ENCODE measurements around the gene JDP2. TPM values are rescaled to one million over a fixed set of nuclear protein-coding genes. Genes with fewer than 3 reads are reported as not detected.

JDP2 gene
- total and polyA plus RNA-seq, 8 donors = 6.6 to 25.8 (median 11.3) TPM

GRCh38 chr14:75449036-75449435 lies 21.2 kb downstream of the JDP2 start:
- peak overlapping the region; percentile 1 to 85 (median 77) for H3K27ac ChIP-seq
- no peak for ATAC-seq
- H3K9me3 ChIP-seq = no peaks in the 10 kb centered on the region
- H3K4me3 ChIP-seq = no peak overlapping the region
- H3K36me3 ChIP-seq = no peaks in the 10 kb centered on the region
- H3K4me1 ChIP-seq = peaks cover 52 to 58% (median 58%) of the 10 kb centered on the region in 3 donors
- intact Hi-C loops (cut with DNase I) = no loop called here
- H3K27me3 ChIP-seq = no peaks in the 10 kb centered on the region
- DNase-seq = no peak
- WGBS, 2 donors = 13% methylated on average over 2 of the region's 2 CpGs
- no peak for TF ChIP-seq CTCF (IDR thresholded peaks at IDR 0.05)
- FAIRE-seq = no peak

- ATAC-seq (peak; percentile 27 to 40 (median 32)), DNase-seq (no peak), FAIRE-seq (no peak)
- intact Hi-C loops (cut with DNase I) = no loop called here
- TF ChIP-seq CTCF (IDR thresholded peaks at IDR 0.05) = no peak
- H3K9me3 ChIP-seq = no peaks in the 10 kb centered on the region
- H3K27me3 ChIP-seq = no peaks in the 10 kb centered on the region
- H3K27ac ChIP-seq = peak overlapping the region; percentile 72 to 85 (median 78)
- H3K36me3 ChIP-seq = no peaks in the 10 kb centered on the region
- peak overlapping the region in 1 of 4 donors; percentile 4 for H3K4me3 ChIP-seq
- peaks cover 55 to 65% (median 63%) of the 10 kb centered on the region in 3 donors for H3K4me1 ChIP-seq
- WGBS, 2 donors = 15 to 18% methylated on average over 4 of the region's 4 CpGs
Observed at GRCh38 chr14:75449696-75450095, 21.9 kb downstream of the JDP2 start.

GRCh38 chr14:75450381-75451276 lies 22.8 kb downstream of the JDP2 start:
- ATAC-seq (peak; percentile 91 to 94 (median 92)), FAIRE-seq (no peak), DNase-seq (peak; percentile 80 to 97 (median 95))
- Histone ChIP-seq H3K9me3 (no peaks in the 10 kb centered on the region), H3K4me3 (peak overlapping the region in 1 of 4 donors; percentile 4), H3K36me3 (no peaks in the 10 kb centered on the region), H3K27ac (peak overlapping the region; percentile 72 to 85 (median 78)), H3K27me3 (no peaks in the 10 kb centered on the region), H3K4me1 (peaks cover 55 to 74% (median 66%) of the 10 kb centered on the region in 3 donors)
- TF ChIP-seq CTCF (IDR thresholded peaks at IDR 0.05) = no peak
- intact Hi-C loops (cut with DNase I) = no loop called here
- 37 to 39% methylated on average over 9 of the region's 9 CpGs for WGBS, 2 donors

- intact Hi-C loops (cut with DNase I) = no loop called here
- Histone ChIP-seq H3K4me1 (peaks cover 49 to 79% (median 68%) of the 10 kb centered on the region in 3 donors), H3K36me3 (no peaks in the 10 kb centered on the region), H3K9me3 (no peaks in the 10 kb centered on the region), H3K27ac (peak overlapping the region; percentile 20 to 63 (median 52)), H3K27me3 (no peaks in the 10 kb centered on the region), H3K4me3 (no peak overlapping the region)
- FAIRE-seq (no peak), DNase-seq (no peak), ATAC-seq (no peak)
- WGBS, 2 donors = 46 to 47% methylated on average over 4 of the region's 4 CpGs
- no peak for TF ChIP-seq CTCF (IDR thresholded peaks at IDR 0.05)
Observed at GRCh38 chr14:75452324-75452723, 24.5 kb downstream of the JDP2 start.
